Heart left ventricle (tissue), 16 donors: ENCODE data around the gene DIAPH3. TPM values are rescaled to one million over a fixed set of nuclear protein-coding genes. Genes with fewer than 3 reads are reported as not detected.
"Not testable (repeated sequence)": the region's sequence is repeated elsewhere in the genome, so short reads cannot be mapped to it uniquely, and the experiment has no call there.

Experiments
- ATAC-seq, 4 donors: fragments of 200-7000 bp; cut with Tn5 transposase; one replicate each; pipeline ENCODE4 v1.9.1; 2020 to 2022; ENCODE audit warnings: moderate library complexity in 4 of 4, mild to moderate bottlenecking in 3 of 4, moderate number of reproducible peaks in 1 of 4
- DNase-seq, 5 donors: peaks; one replicate each; pipeline ENCODE4 v3.0.0-alpha.2; 2020
- H3K27ac ChIP-seq, 12 donors: fragments of 200-600 bp; sonication (generic) in 4 of 12; one replicate each; pipeline versions ENCODE4 v1.5.0 to v1.8.0; 2016 to 2022; ENCODE audit warnings: mild to moderate bottlenecking in 2 of 12
- H3K27me3 ChIP-seq, 9 donors: fragments of 200-600 bp; sonication (generic) in 2 of 9; one replicate each; pipeline versions ENCODE4 v1.5.1 to v1.8.0; 2016 to 2022; ENCODE audit warnings: mild to moderate bottlenecking in 3 of 9
- H3K36me3 ChIP-seq, 9 donors: fragments of 200-600 bp; sonication (generic) in 2 of 9; one replicate each; pipeline versions ENCODE4 v1.5.0 to v1.8.0; 2018 to 2022; ENCODE audit warnings: mild to moderate bottlenecking in 2 of 9
- H3K4me1 ChIP-seq, 12 donors: fragments of 200-600 bp; sonication (generic) in 4 of 12; one replicate each; pipeline versions ENCODE4 v1.5.0 to v1.8.0; 2016 to 2022; ENCODE audit warnings: mild to moderate bottlenecking in 3 of 12
- H3K4me3 ChIP-seq, 12 donors: fragments of 200-600 bp; sonication (generic) in 4 of 12; one replicate each; pipeline versions ENCODE4 v1.5.0 to v1.8.0; 2017 to 2022; ENCODE audit warnings: mild to moderate bottlenecking in 9 of 12, moderate library complexity in 4 of 12
- H3K9me3 ChIP-seq, 12 donors: fragments of 200-600 bp; sonication (generic) in 4 of 12; one replicate each; pipeline versions ENCODE4 v1.5.0 to v1.8.0; 2016 to 2022; ENCODE audit warnings: mild to moderate bottlenecking in 1 of 12
- CTCF ChIP-seq, 12 donors: fragments of 200-600 bp; sonication (generic) in 4 of 12; IDR thresholded peaks; one replicate each; pipeline versions ENCODE4 v1.5.0 to v1.8.0; 2018 to 2022; ENCODE audit warnings: antibody characterized with exemption in 12 of 12, mild to moderate bottlenecking in 5 of 12
- POLR2A ChIP-seq, 2 donors: fragments of 450-650 bp; IDR thresholded peaks; one replicate each; pipeline ENCODE4 v1.6.1; 2017; ENCODE audit warnings: antibody characterized with exemption in 2 of 2, mild to moderate bottlenecking in 2 of 2, moderate library complexity in 2 of 2
- WGBS, 4 donors: extraction: QIAGEN DNeasy Blood & Tissue Kit in 2 of 4; methylation state at CpG; one replicate each; pipeline versions ENCODE4 v1.1.5 to v1.1.7; 2013 to 2018; 5-methylcytosine and 5-hydroxymethylcytosine counted together
- intact Hi-C, 10 donors: fragments of 100-400 bp; cut with DNase I; formaldehyde crosslinking; loops; one replicate each; pipeline versions ENCODE4 v1.11.1 to v1.14.2; 2022
- polyA plus RNA-seq, 2 donors: library from polyadenylated mRNA; stranded (reverse); fragments of 200-250 nt; gene quantifications; one replicate each; pipeline ENCODE4 v1.2.3, GENCODE V29; 2013
- total RNA-seq, 9 donors: library from RNA; depleted of rRNA in 2 of 9; stranded (reverse); fragments of >200 nt in 2 of 9; fragmentation: NEBNext Ultra II Directional in 3 of 9; extraction: Animal tissue kit (Norgen Biotek cat#: 25700) in 3 of 9; gene quantifications; one replicate each; pipeline versions ENCODE4 v1.1.0 to v1.2.4, GENCODE V29; 2016 to 2023
- donor health status: ischemic (EF 13 %, LVEDD 7.1; RV severe dilation, severe dysfunction).
- donor health status: healthy with polysubstance abuse.
- donor health status: DM: no; HTN: yes; CAD: no.
- donor health status: DM: no; HTN: no; CAD: no.
- donor health status: ischemic (EF 25% LVEDD 6.9; RV normal size, moderate dysfunction).
- donor health status: ischemic (EF 25% LVEDD 5.7; RV mildly dilated, moderate dysfunction).
- donor health status: healthy.
- donor health status: DM: yes; HTN: yes; CAD: no.
- donor health status: ischemic (EF 35%, LVEDD 5.7; RV mildly dilated, moderate dysfunction).
- donor health status: nonischemic (EF 11% LVEDD 7.7; RV severe dilation, severe dysfunction).
- donor health status: DM: yes; HTN: yes; CAD: no.
- donor health status: PGD.
- donor health status: ischemic (EF 29% LVEDD 5.4; RV normal size, mild dysfunction).
- donor health status: nonischemic (EF 23%, LVEDD 6.1; RV moderate dilation, normal function).

Gene DIAPH3
- total and polyA plus RNA-seq, 11 donors: 0.03 to 3.2 (median 0.19) TPM

DNA sequence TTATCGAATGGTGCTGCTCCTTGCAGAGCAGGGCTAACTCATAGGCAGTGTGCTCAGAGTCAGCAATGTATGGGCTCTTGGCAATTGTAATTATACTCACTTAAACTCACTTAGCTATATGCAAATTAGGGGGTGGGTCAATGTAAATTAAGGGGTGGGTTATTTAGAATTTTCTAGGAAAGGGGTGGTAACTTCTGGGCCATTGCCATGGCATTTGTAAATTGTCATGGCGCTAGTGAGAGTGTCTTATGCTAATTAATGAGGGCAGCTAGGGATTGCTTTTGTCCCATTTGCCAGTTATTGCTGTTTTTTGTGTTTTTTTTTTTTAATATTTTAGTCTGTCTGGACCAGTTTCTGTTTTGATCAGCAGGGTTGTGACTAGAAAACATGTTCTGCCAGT lies 68.4 kb downstream of the DIAPH3 start:
- DNase-seq (no peak), ATAC-seq (no peak)
- 98 to 100% (median 99%) methylated on average over 2 of the region's 2 CpGs for WGBS, 4 donors
- Histone ChIP-seq H3K9me3 (no peaks in the 10 kb centered on the region), H3K27ac (no peak overlapping the region), H3K36me3 (no peaks in the 10 kb centered on the region), H3K4me1 (no peaks in the 10 kb centered on the region), H3K27me3 (no peaks in the 10 kb centered on the region), H3K4me3 (no peak overlapping the region)
- TF ChIP-seq POLR2A (IDR thresholded peaks at IDR 0.05): no peak
- no peak for TF ChIP-seq CTCF (IDR thresholded peaks at IDR 0.05)
- intact Hi-C loops: no loop called here

DNA sequence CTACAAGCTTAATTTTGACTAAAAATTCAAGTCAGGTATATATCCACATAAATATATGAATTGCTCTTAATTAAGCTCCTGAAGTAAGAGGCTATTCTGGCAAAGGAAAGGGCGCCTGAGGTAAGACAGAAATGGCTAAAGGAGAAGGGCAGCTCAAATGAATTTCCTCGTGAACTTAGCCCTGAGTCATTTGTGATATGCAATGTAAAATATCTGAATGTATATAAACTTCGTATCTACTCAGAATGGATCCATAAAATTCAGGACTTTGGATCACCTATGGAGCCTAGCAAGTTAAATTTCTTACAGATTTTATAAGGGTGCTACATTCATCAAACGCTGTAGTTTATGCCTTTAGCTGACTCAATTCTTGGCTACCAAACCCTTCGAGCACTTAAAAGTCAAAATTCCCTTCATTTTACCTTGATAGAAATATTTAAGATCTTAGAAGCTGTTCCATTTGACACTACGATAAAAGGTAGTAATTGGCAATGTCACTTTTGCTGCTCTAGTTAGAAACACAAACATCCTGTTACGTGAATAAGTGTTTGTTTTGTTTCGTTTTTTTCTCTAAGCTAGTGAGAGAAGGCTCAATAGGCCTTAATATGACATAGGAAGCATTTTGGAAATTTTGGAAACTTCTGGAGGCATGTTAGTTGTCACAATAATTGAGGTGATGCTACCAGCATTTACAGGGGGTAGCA lies 69.2 kb downstream of the DIAPH3 start:
- H3K4me3 ChIP-seq: no peak overlapping the region
- DNase-seq (no peak), ATAC-seq (no peak)
- H3K36me3 ChIP-seq: no peaks in the 10 kb centered on the region
- TF ChIP-seq CTCF (IDR thresholded peaks at IDR 0.05) (no peak), POLR2A (IDR thresholded peaks at IDR 0.05) (no peak)
- no peaks in the 10 kb centered on the region for H3K4me1 ChIP-seq
- no peaks in the 10 kb centered on the region for H3K9me3 ChIP-seq
- intact Hi-C loops: no loop called here
- H3K27me3 ChIP-seq: no peaks in the 10 kb centered on the region
- no peak overlapping the region for H3K27ac ChIP-seq
- WGBS, 4 donors: 90 to 93% (median 92%) methylated on average over 8 of the region's 8 CpGs

- DNase-seq: no peak
- Histone ChIP-seq H3K36me3 (no peaks in the 10 kb centered on the region), H3K4me3 (no peak overlapping the region), H3K27ac (no peak overlapping the region), H3K27me3 (no peaks in the 10 kb centered on the region), H3K4me1 (no peaks in the 10 kb centered on the region), H3K9me3 (no peaks in the 10 kb centered on the region)
- 93 to 97% (median 95%) methylated on average over 3 of the region's 3 CpGs for WGBS, 4 donors
- TF ChIP-seq CTCF (IDR thresholded peaks at IDR 0.05): no peak
- no peak for TF ChIP-seq POLR2A (IDR thresholded peaks at IDR 0.05)
- intact Hi-C loops: no loop called here
- no peak for ATAC-seq
Measured at GRCh38 chr13:60093425-60094019, 70.2 kb downstream of the DIAPH3 start.

GRCh38 chr13:60091573-60091972 lies 72.2 kb downstream of the DIAPH3 start:
- H3K36me3 ChIP-seq: no peaks in the 10 kb centered on the region
- H3K9me3 ChIP-seq: no peaks in the 10 kb centered on the region
- no peak for DNase-seq
- no peaks in the 10 kb centered on the region for H3K4me1 ChIP-seq
- H3K4me3 ChIP-seq: no peak overlapping the region
- WGBS, 4 donors: 93 to 100% (median 98%) methylated on average over 2 of the region's 2 CpGs
- no peak overlapping the region for H3K27ac ChIP-seq
- ATAC-seq: no peak
- intact Hi-C loops: no loop called here
- no peak for TF ChIP-seq POLR2A (IDR thresholded peaks at IDR 0.05)
- H3K27me3 ChIP-seq: no peaks in the 10 kb centered on the region

- H3K27me3 ChIP-seq: no peaks in the 10 kb centered on the region
- no peak for ATAC-seq
- intact Hi-C loops: no loop called here
Measured at GRCh38 chr13:60090574-60090973, 73.2 kb downstream of the DIAPH3 start.

GRCh38 chr13:60083780-60084179 lies 79.9 kb downstream of the DIAPH3 start:
- DNase-seq, H3K27me3 ChIP-seq, H3K27ac ChIP-seq, H3K4me1 ChIP-seq, H3K9me3 ChIP-seq, ATAC-seq, intact Hi-C loops, H3K36me3 ChIP-seq, H3K4me3 ChIP-seq: not testable (repeated sequence)
- 95 to 98% (median 97%) methylated on average over 2 of the region's 2 CpGs for WGBS, 4 donors

More at GRCh38 chr13:60090574-60090973, 73.2 kb downstream of the DIAPH3 start:
- Histone ChIP-seq H3K4me3 (no peak overlapping the region), H3K36me3 (no peaks in the 10 kb centered on the region), H3K4me1 (no peaks in the 10 kb centered on the region), H3K27ac (no peak overlapping the region), H3K9me3 (no peaks in the 10 kb centered on the region)
- TF ChIP-seq CTCF (IDR thresholded peaks at IDR 0.05) (no peak), POLR2A (IDR thresholded peaks at IDR 0.05) (no peak)
- no peak for DNase-seq
